Lower leg skin (tissue), 4 donors: ENCODE data around the gene EIF3L. TPM values are rescaled to one million over a fixed set of nuclear protein-coding genes. Genes with fewer than 3 reads are reported as not detected.

ENCODE experiments used
- DNase-seq, 2 donors: peaks; one replicate each; pipeline ENCODE4 v3.0.0-alpha.2; 2019; ENCODE audit warnings: low spot score in 2 of 2
- H3K4me3 ChIP-seq: fragments of 200-600 bp; sonication (generic); 2 replicates; pipeline ENCODE4 v1.5.1; 2017; ENCODE audit warnings: mild to moderate bottlenecking, low read depth; ENCODE audit not compliant: poor library complexity, severe bottlenecking
- POLR2A ChIP-seq, 2 donors: fragments of 450-650 bp; IDR thresholded peaks; one replicate each; pipeline ENCODE4 v1.6.1; 2016 to 2017; ENCODE audit warnings: antibody characterized with exemption in 2 of 2, mild to moderate bottlenecking in 1 of 2, moderate library complexity in 1 of 2
- WGBS, 2 donors: methylation state at CpG; one replicate each; pipeline ENCODE4 v1.1.5; 2018; 5-methylcytosine and 5-hydroxymethylcytosine counted together
- intact Hi-C: fragments of 100-400 bp; cut with DNase I; formaldehyde crosslinking; loops from one replicate; pipeline ENCODE4 v1.15.0; 2023; ENCODE audit warnings: low total_unique reads
- total RNA-seq, 4 donors: library from RNA; depleted of rRNA; stranded (reverse); fragments of >200 nt; gene quantifications; one replicate each; pipeline ENCODE4 v1.1.0, GENCODE V29; 2016
- TF ChIP-seq, protein P1 (sequence below), 3 donors: fragments of 450-650 bp; IDR thresholded peaks; one replicate each; pipeline ENCODE4 v1.5.1; 2016; ENCODE audit warnings: antibody characterized with exemption in 3 of 3, mild to moderate bottlenecking in 3 of 3, moderate library complexity in 2 of 3

Gene EIF3L
- total RNA-seq, 4 donors from 2014 or later, result 392 to 558 (median 489) TPM

DNA sequence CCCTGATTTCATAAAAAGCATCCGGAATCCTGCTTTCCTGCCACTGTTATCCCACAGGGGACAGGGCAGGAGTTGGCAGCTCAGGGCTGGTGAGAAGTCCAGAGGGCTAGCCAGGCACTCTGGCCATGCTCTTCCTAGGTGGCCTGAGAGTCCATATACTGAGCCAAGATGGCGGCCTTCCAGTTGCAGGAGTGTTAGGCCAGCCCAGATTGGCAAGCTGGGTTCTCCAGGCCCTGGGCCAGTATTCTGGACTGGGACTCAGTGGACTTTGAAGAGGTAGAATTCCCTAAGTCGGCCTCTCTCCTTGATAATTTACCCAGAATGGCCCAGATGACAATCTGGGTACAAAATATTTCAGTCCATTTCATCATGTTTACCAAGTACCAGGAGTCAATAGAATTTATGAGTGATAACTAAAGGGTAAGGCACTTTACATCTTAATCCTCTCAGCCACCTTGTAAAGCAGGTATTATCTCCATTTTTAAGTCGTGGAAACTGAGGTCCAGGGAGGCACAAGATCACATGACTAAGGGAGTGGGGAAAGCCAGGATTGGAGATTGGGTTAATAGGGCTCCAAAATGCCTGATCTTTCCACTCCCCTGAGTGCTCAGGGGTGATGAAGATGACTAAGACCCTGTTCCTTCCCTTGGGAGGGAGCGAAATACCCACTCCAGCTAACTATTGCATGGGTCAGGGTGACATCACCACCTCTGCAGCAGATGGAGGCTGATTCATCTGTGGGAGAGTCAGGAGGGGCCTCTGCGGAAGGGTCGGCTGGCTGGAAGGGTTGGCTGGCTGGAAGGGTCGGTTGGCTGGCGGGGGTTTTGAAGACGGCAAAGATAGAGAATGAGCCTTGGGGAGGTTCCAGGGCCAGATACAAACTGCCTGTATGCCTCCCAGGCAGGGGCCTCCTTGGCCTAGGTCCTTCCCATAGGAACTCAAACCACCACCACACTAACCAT is 55.6 kb downstream of the EIF3L start:
- intact Hi-C loops, result no loop called here
- no peak overlapping the region for H3K4me3 ChIP-seq
- WGBS, 2 donors, result 49 to 66% methylated on average over 10 of the region's 10 CpGs
- peak; percentile 32 to 90 for DNase-seq
- TF ChIP-seq POLR2A (IDR thresholded peaks at IDR 0.05), result no peak
- TF ChIP-seq, protein P1, sequence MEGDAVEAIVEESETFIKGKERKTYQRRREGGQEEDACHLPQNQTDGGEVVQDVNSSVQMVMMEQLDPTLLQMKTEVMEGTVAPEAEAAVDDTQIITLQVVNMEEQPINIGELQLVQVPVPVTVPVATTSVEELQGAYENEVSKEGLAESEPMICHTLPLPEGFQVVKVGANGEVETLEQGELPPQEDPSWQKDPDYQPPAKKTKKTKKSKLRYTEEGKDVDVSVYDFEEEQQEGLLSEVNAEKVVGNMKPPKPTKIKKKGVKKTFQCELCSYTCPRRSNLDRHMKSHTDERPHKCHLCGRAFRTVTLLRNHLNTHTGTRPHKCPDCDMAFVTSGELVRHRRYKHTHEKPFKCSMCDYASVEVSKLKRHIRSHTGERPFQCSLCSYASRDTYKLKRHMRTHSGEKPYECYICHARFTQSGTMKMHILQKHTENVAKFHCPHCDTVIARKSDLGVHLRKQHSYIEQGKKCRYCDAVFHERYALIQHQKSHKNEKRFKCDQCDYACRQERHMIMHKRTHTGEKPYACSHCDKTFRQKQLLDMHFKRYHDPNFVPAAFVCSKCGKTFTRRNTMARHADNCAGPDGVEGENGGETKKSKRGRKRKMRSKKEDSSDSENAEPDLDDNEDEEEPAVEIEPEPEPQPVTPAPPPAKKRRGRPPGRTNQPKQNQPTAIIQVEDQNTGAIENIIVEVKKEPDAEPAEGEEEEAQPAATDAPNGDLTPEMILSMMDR (IDR thresholded peaks at IDR 0.05), result no peak

DNA sequence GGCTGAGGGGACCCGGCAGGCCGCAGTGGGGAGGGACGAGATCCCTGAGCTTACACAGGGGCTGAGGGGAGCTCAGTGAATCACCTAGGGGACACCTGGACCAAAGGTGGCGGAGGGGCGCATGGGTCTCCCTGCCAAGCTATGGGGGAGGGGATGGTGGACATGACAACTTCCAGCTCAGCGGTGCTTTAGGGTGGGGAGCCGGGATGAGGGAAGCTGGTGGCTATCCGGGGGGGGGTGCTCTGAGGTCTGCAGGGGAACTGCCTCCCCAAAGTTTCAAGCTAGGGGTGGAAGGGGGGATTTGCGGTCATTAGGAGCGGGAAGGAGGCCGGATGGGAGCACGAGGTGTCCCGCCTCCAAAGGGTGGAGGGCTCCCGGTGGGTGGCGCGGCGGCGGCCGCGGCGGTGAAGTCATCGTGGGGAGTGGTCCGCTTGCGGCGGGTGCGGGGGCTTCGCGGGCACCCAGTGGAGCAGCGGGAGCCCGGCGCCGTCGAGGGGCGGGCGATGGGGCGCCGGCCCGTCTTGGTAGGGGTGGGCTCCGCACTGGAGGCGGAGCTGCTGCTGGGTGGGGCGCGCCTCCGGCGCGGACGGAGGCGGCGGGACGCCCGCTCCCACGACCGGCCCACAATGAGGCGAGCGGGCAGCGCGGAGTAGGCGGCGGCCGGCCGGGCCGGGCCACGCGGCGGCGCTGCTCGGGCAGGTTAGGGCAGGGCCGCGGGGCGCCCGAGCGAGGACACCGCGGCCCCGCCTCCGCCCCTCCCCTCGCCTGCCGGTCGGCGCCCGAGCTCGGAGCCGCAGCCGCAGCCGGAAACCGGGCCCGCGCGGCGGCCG is 56.5 kb downstream of the EIF3L start, which contains the start of gene MICALL1:
Gene MICALL1 (plus strand): TSS at position 764 of the 830 bp plus-strand sequence. CDS start 126 bp downstream, outside the sequence.
- intact Hi-C loops, result no loop called here
- DNase-seq, result peak in 1 of 2 donors; percentile 92
- peak within 1 kb of the TSS; percentile 59 for H3K4me3 ChIP-seq
- TF ChIP-seq POLR2A (IDR thresholded peaks at IDR 0.05), result no peak
- TF ChIP-seq, protein P1 (IDR thresholded peaks at IDR 0.05), result no peak
- 13 to 23% methylated on average over 18 to 33 of the region's 90 CpGs for WGBS, 2 donors

DNA sequence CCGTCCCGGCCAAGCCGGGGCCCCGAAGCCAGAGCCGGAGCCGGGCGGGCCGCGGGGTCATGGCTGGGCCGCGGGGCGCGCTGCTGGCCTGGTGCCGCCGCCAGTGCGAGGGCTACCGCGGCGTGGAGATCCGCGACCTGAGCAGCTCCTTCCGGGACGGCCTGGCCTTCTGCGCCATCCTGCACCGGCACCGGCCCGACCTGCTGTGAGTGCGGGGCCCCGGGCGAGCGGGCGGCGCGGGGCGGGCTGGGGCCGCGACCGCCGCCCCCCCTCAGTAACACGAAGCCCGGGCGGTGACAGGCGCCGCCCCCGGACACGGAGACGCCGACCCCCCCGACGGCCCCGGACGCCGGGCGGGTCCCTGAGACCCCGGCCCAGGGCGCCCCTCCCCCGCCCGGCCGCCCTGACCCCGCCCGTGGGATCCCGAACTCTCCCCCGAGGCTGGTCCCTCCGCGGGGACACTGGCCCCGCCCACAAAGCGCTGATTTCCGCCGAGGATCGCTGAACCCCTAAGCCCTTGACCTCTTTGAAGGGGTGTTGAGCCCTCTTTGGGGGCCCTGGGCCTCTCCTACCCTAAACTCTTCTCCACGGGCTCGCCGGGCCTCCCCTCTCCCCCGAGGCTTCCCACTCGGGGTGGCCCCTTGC is 57.3 kb downstream of the EIF3L start:
- 1% methylated on average over 12 of the region's 75 CpGs for WGBS, 2 donors
- TF ChIP-seq, protein P1 (IDR thresholded peaks at IDR 0.05), result no peak
- TF ChIP-seq POLR2A (IDR thresholded peaks at IDR 0.05), result no peak
- H3K4me3 ChIP-seq, result peak overlapping the region; percentile 59
- intact Hi-C loops, result no loop called here
- DNase-seq, result no peak

DNA sequence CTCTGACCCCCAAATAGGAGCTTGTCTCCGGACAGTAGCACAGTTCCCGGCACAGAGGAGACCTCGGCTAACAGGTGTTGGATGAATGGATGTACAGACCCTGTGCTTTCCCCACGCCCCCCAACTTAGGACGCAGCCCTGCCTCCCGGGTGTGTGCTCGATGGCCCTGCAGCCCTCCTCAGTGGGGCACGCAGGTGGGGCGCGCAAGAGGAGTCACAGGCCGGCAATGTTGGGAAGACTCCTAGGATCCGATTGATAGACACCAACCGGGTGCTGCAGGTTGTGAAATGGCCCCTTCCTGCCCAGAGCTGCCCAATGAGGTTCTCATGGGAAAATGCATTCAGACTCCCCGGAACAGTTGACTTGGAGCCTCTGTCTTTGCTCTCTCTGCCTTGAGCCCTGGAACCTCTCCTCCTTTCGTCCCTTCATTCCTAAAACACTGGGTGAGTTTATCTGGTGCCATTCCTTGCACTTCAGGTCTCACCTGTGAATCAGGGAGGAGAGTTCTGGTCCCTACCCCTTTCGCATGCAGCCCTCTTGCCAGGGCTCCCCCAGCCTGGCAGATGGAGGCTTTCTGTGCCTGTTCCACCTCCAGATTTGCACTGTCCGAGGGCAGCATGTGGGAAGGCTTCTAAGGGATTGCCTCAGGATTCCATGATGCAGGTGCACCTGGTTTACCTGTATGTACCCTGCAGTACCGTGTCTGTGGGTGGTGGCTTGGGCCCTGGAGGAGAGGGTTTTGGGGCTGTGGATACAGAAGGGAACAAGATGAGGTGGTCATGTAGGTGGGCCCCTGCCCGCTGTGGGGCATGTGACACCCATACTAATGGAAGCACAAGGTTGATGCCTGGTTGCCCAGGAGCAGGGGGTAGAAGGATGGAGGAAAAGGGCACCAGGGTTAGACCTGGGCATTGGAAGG is 58.1 kb downstream of the EIF3L start:
- intact Hi-C loops, result no loop called here
- TF ChIP-seq, protein P1 (IDR thresholded peaks at IDR 0.05), result no peak
- TF ChIP-seq POLR2A (IDR thresholded peaks at IDR 0.05), result no peak
- DNase-seq, result no peak
- 26 to 36% methylated on average over 19 of the region's 19 CpGs for WGBS, 2 donors
- H3K4me3 ChIP-seq, result peak overlapping the region; percentile 59
